Immature natural killer cell (primary cell): Measurements from ENCODE around the gene STXBP1. TPM values are rescaled to one million over a fixed set of nuclear protein-coding genes. Genes with fewer than 3 reads are reported as not detected.

Experiments
- DNase-seq, 3 donors: peaks; one replicate each; pipeline ENCODE4 v3.0.0; 2022; ENCODE audit warnings: mixed read lengths in 1 of 3
- H3K27ac Mint-ChIP-seq, 6 donors: one replicate each; pipeline ENCODE4 v1.8.0; 2020; ENCODE audit warnings: mixed read lengths in 6 of 6, mild to moderate bottlenecking in 5 of 6, inconsistent platforms in 4 of 6, moderate library complexity in 3 of 6
- H3K27me3 Mint-ChIP-seq, 3 donors: one replicate each; pipeline ENCODE4 v1.8.0; 2020 to 2021; ENCODE audit warnings: low read depth in 3 of 3, mild to moderate bottlenecking in 3 of 3, mixed read lengths in 3 of 3, moderate library complexity in 3 of 3, inconsistent platforms in 1 of 3
- H3K36me3 Mint-ChIP-seq, 3 donors: one replicate each; pipeline ENCODE4 v1.8.0; 2020; ENCODE audit warnings: mixed read lengths in 3 of 3, inconsistent platforms in 2 of 3, mild to moderate bottlenecking in 2 of 3
- H3K4me1 Mint-ChIP-seq, 2 donors: one replicate each; pipeline ENCODE4 v1.8.0; 2020; ENCODE audit warnings: inconsistent platforms in 2 of 2, mild to moderate bottlenecking in 2 of 2, mixed read lengths in 2 of 2, moderate library complexity in 1 of 2
- H3K4me3 Mint-ChIP-seq, 5 donors: one replicate each; pipeline ENCODE4 v1.8.0; 2020; ENCODE audit warnings: mild to moderate bottlenecking in 5 of 5, mixed read lengths in 5 of 5, inconsistent platforms in 3 of 5, moderate library complexity in 3 of 5
- H3K9me3 Mint-ChIP-seq, 6 donors: one replicate each; pipeline ENCODE4 v1.8.0; 2020; ENCODE audit warnings: mild to moderate bottlenecking in 6 of 6, mixed read lengths in 6 of 6, inconsistent platforms in 4 of 6, moderate library complexity in 3 of 6
- polyA plus RNA-seq, 3 donors: library from polyadenylated mRNA; unstranded; fragments of 300-500 nt; fragmentation: Illumina TruSeq; gene quantifications; one replicate each; pipeline ENCODE4 v1.2.3, GENCODE V29; 2021

The STXBP1 gene
- polyA plus RNA-seq, 3 donors from 2014 or later: 0.59 to 0.99 TPM; not detected in 1

GRCh38 chr9:127689329-127690000, 77.4 kb downstream of the STXBP1 start:
- Mint-ChIP-seq H3K27ac (no peak overlapping the region), H3K27me3 (peaks cover 0 to 2% (median 0%) of the 10 kb centered on the region in 3 donors), H3K4me1 (no peaks in the 10 kb centered on the region), H3K9me3 (no peaks in the 10 kb centered on the region), H3K36me3 (peaks cover 0 to 10% (median 0%) of the 10 kb centered on the region in 3 donors), H3K4me3 (no peak overlapping the region)
- DNase-seq: no peak

GRCh38 chr9:127690735-127691134, 78.7 kb downstream of the STXBP1 start:
- H3K27ac Mint-ChIP-seq: no peak overlapping the region

GRCh38 chr9:127692071-127692470, 80.0 kb downstream of the STXBP1 start:
- Mint-ChIP-seq H3K4me1 (no peaks in the 10 kb centered on the region), H3K36me3 (peaks cover 0 to 10% (median 0%) of the 10 kb centered on the region in 3 donors), H3K4me3 (no peak overlapping the region), H3K27me3 (no peaks in the 10 kb centered on the region), H3K9me3 (no peaks in the 10 kb centered on the region), H3K27ac (no peak overlapping the region)
- no peak for DNase-seq

More at GRCh38 chr9:127690735-127691134, 78.7 kb downstream of the STXBP1 start:
- Mint-ChIP-seq H3K9me3 (no peaks in the 10 kb centered on the region), H3K36me3 (peaks cover 0 to 10% (median 0%) of the 10 kb centered on the region in 3 donors), H3K4me3 (no peak overlapping the region), H3K4me1 (no peaks in the 10 kb centered on the region), H3K27me3 (no peaks in the 10 kb centered on the region)
- no peak for DNase-seq

GRCh38 chr9:127693143-127693542, 81.1 kb downstream of the STXBP1 start:
- Mint-ChIP-seq H3K27me3 (no peaks in the 10 kb centered on the region), H3K4me1 (peaks cover 4 to 5% of the 10 kb centered on the region in 2 donors), H3K36me3 (peaks cover 0 to 10% (median 0%) of the 10 kb centered on the region in 3 donors), H3K9me3 (no peaks in the 10 kb centered on the region), H3K27ac (peak overlapping the region in 1 of 6 donors; percentile 40), H3K4me3 (no peak overlapping the region)
- no peak for DNase-seq

GRCh38 chr9:127693697-127694096, 81.6 kb downstream of the STXBP1 start:
- H3K27me3 Mint-ChIP-seq: peaks cover 0 to 1% (median 0%) of the 10 kb centered on the region in 3 donors
- H3K36me3 Mint-ChIP-seq: peaks cover 0 to 10% (median 0%) of the 10 kb centered on the region in 3 donors
- DNase-seq: no peak
- H3K27ac Mint-ChIP-seq: no peak overlapping the region
- no peaks in the 10 kb centered on the region for H3K9me3 Mint-ChIP-seq
- H3K4me3 Mint-ChIP-seq: no peak overlapping the region
- H3K4me1 Mint-ChIP-seq: peaks cover 5 to 7% of the 10 kb centered on the region in 2 donors

GRCh38 chr9:127694890-127695720, 83.0 kb downstream of the STXBP1 start:
- peak overlapping the region in 1 of 6 donors; percentile 50 for H3K27ac Mint-ChIP-seq
- DNase-seq: no peak
- H3K4me3 Mint-ChIP-seq: no peak overlapping the region
- peaks cover 18 to 20% of the 10 kb centered on the region in 2 donors for H3K4me1 Mint-ChIP-seq
- H3K9me3 Mint-ChIP-seq: no peaks in the 10 kb centered on the region
- peaks cover 0 to 7% (median 0%) of the 10 kb centered on the region in 3 donors for H3K27me3 Mint-ChIP-seq
- peaks cover 0 to 7% (median 0%) of the 10 kb centered on the region in 3 donors for H3K36me3 Mint-ChIP-seq

- H3K9me3 Mint-ChIP-seq: no peaks in the 10 kb centered on the region
- DNase-seq: no peak
- H3K27ac Mint-ChIP-seq: peak overlapping the region; percentile 68 to 88 (median 82)
- peaks cover 0 to 4% (median 0%) of the 10 kb centered on the region in 3 donors for H3K36me3 Mint-ChIP-seq
- peak overlapping the region in 3 of 5 donors; percentile 19 to 51 (median 47) for H3K4me3 Mint-ChIP-seq
- H3K27me3 Mint-ChIP-seq: peaks cover 0 to 7% (median 2%) of the 10 kb centered on the region in 3 donors
- peaks cover 22 to 25% of the 10 kb centered on the region in 2 donors for H3K4me1 Mint-ChIP-seq
Measured at GRCh38 chr9:127697575-127697974, 85.5 kb downstream of the STXBP1 start.

GRCh38 chr9:127698386-127698785, 86.3 kb downstream of the STXBP1 start:
- H3K9me3 Mint-ChIP-seq: no peaks in the 10 kb centered on the region
- H3K27ac Mint-ChIP-seq: peak overlapping the region in 5 of 6 donors; percentile 80 to 89 (median 84)
- peaks cover 0 to 9% (median 2%) of the 10 kb centered on the region in 3 donors for H3K27me3 Mint-ChIP-seq
- peaks cover 22 to 25% of the 10 kb centered on the region in 2 donors for H3K4me1 Mint-ChIP-seq
- peak overlapping the region; percentile 19 to 57 (median 47) for H3K4me3 Mint-ChIP-seq
- peaks cover 0 to 4% (median 0%) of the 10 kb centered on the region in 3 donors for H3K36me3 Mint-ChIP-seq
- no peak for DNase-seq

- Mint-ChIP-seq H3K9me3 (no peaks in the 10 kb centered on the region), H3K4me1 (peaks cover 22 to 25% of the 10 kb centered on the region in 2 donors), H3K27me3 (peaks cover 0 to 9% (median 2%) of the 10 kb centered on the region in 3 donors), H3K36me3 (no peaks in the 10 kb centered on the region), H3K27ac (peak overlapping the region; percentile 88 to 99 (median 93)), H3K4me3 (peak overlapping the region; percentile 75 to 87 (median 76))
- peak; percentile 94 for DNase-seq
Measured at GRCh38 chr9:127698985-127699670, 87.1 kb downstream of the STXBP1 start.

GRCh38 chr9:127700140-127700539, 88.1 kb downstream of the STXBP1 start:
- Mint-ChIP-seq H3K27ac (peak overlapping the region; percentile 88 to 99 (median 93)), H3K36me3 (no peaks in the 10 kb centered on the region), H3K9me3 (no peaks in the 10 kb centered on the region), H3K4me1 (peaks cover 22 to 25% of the 10 kb centered on the region in 2 donors), H3K27me3 (peaks cover 0 to 11% (median 2%) of the 10 kb centered on the region in 3 donors), H3K4me3 (peak overlapping the region; percentile 57 to 81 (median 67))
- no peak for DNase-seq

- Mint-ChIP-seq H3K36me3 (no peaks in the 10 kb centered on the region), H3K4me3 (peak overlapping the region in 3 of 5 donors; percentile 30 to 67 (median 57)), H3K9me3 (no peaks in the 10 kb centered on the region), H3K27me3 (peaks cover 0 to 11% (median 2%) of the 10 kb centered on the region in 3 donors), H3K27ac (peak overlapping the region; percentile 11 to 99 (median 90)), H3K4me1 (peaks cover 22 to 25% of the 10 kb centered on the region in 2 donors)
- DNase-seq: no peak
Measured at GRCh38 chr9:127700594-127701255, 88.6 kb downstream of the STXBP1 start.

GRCh38 chr9:127703289-127703946, 91.3 kb downstream of the STXBP1 start:
- Mint-ChIP-seq H3K4me1 (peaks cover 22% of the 10 kb centered on the region in 2 donors), H3K27ac (peak overlapping the region in 2 of 6 donors; percentile 7 to 28), H3K9me3 (no peaks in the 10 kb centered on the region), H3K27me3 (peaks cover 0 to 9% (median 2%) of the 10 kb centered on the region in 3 donors), H3K36me3 (no peaks in the 10 kb centered on the region), H3K4me3 (no peak overlapping the region)
- peak in 1 of 3 donors; percentile 15 for DNase-seq
